Measurements from ENCODE around the gene NGDN.

DNA sequence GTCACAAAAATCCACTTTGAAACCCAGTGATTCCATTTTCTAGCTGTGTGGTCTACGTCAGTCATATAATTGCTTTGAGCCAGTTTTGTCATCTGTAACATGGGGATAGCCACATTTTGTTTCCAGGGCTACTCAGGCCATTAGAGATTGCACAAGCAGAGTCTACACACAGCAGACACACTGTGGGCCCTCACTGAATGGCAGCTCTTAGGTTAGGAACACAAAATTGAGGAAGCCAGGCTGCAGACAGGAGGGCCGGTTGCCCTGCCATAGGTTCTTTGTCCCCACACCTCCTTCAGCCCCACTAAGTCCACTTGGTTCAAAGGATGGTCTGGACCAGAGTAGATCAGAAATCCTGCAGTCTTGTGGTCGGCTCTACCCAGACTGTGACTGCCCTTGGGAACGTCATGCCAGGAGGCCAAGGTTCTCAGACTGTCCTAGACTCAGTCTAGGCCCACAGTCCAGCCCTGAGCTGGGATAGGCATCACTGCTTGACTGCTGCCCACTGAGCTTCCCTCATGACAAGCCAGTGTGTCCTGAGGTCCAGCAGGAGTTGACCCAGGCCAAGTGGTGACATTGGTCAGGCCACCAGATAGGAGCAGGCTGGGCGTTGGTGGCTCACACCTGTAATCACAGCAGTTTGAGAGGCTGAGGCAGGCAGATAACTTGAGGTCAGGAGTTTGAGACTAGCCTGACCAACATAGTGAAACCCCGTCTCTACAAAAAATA is 30.2 kb upstream of the NGDN start:
- TF ChIP-seq FEZF1 (tag by site-specific recombination; IDR thresholded peaks at IDR 0.05) (no peak), ZNF677 (tag by site-specific recombination; IDR thresholded peaks at IDR 0.05) (no peak), SP2 (tag by site-specific recombination; IDR thresholded peaks at IDR 0.05) (no peak), ZNF501 (tag by site-specific recombination; IDR thresholded peaks at IDR 0.05) (no peak)
- TF ChIP-seq, protein P1, sequence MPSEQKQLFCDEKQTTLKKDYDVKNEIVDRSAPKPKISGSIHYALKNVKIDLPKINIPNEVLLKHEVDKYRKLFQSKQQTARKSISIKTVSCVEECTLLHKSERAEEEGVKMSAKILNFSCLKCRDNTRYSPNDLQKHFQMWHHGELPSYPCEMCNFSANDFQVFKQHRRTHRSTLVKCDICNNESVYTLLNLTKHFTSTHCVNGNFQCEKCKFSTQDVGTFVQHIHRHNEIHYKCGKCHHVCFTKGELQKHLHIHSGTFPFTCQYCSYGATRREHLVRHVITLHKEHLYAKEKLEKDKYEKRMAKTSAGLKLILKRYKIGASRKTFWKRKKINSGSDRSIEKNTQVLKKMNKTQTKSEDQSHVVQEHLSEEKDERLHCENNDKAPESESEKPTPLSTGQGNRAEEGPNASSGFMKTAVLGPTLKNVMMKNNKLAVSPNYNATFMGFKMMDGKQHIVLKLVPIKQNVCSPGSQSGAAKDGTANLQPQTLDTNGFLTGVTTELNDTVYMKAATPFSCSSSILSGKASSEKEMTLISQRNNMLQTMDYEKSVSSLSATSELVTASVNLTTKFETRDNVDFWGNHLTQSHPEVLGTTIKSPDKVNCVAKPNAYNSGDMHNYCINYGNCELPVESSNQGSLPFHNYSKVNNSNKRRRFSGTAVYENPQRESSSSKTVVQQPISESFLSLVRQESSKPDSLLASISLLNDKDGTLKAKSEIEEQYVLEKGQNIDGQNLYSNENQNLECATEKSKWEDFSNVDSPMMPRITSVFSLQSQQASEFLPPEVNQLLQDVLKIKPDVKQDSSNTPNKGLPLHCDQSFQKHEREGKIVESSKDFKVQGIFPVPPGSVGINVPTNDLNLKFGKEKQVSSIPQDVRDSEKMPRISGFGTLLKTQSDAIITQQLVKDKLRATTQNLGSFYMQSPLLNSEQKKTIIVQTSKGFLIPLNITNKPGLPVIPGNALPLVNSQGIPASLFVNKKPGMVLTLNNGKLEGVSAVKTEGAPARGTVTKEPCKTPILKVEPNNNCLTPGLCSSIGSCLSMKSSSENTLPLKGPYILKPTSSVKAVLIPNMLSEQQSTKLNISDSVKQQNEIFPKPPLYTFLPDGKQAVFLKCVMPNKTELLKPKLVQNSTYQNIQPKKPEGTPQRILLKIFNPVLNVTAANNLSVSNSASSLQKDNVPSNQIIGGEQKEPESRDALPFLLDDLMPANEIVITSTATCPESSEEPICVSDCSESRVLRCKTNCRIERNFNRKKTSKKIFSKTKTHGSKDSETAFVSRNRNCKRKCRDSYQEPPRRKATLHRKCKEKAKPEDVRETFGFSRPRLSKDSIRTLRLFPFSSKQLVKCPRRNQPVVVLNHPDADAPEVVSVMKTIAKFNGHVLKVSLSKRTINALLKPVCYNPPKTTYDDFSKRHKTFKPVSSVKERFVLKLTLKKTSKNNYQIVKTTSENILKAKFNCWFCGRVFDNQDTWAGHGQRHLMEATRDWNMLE (tag by site-specific recombination; conservative IDR thresholded peaks at IDR 0.05; ENCODE audit: low read depth), result no peak
- TF ChIP-seq, protein P2, sequence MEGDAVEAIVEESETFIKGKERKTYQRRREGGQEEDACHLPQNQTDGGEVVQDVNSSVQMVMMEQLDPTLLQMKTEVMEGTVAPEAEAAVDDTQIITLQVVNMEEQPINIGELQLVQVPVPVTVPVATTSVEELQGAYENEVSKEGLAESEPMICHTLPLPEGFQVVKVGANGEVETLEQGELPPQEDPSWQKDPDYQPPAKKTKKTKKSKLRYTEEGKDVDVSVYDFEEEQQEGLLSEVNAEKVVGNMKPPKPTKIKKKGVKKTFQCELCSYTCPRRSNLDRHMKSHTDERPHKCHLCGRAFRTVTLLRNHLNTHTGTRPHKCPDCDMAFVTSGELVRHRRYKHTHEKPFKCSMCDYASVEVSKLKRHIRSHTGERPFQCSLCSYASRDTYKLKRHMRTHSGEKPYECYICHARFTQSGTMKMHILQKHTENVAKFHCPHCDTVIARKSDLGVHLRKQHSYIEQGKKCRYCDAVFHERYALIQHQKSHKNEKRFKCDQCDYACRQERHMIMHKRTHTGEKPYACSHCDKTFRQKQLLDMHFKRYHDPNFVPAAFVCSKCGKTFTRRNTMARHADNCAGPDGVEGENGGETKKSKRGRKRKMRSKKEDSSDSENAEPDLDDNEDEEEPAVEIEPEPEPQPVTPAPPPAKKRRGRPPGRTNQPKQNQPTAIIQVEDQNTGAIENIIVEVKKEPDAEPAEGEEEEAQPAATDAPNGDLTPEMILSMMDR (tag by site-specific recombination; IDR thresholded peaks at IDR 0.05), result no peak
- TF ChIP-seq, protein P3, sequence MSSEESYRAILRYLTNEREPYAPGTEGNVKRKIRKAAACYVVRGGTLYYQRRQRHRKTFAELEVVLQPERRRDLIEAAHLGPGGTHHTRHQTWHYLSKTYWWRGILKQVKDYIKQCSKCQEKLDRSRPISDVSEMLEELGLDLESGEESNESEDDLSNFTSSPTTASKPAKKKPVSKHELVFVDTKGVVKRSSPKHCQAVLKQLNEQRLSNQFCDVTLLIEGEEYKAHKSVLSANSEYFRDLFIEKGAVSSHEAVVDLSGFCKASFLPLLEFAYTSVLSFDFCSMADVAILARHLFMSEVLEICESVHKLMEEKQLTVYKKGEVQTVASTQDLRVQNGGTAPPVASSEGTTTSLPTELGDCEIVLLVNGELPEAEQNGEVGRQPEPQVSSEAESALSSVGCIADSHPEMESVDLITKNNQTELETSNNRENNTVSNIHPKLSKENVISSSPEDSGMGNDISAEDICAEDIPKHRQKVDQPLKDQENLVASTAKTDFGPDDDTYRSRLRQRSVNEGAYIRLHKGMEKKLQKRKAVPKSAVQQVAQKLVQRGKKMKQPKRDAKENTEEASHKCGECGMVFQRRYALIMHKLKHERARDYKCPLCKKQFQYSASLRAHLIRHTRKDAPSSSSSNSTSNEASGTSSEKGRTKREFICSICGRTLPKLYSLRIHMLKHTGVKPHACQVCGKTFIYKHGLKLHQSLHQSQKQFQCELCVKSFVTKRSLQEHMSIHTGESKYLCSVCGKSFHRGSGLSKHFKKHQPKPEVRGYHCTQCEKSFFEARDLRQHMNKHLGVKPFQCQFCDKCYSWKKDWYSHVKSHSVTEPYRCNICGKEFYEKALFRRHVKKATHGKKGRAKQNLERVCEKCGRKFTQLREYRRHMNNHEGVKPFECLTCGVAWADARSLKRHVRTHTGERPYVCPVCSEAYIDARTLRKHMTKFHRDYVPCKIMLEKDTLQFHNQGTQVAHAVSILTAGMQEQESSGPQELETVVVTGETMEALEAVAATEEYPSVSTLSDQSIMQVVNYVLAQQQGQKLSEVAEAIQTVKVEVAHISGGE (tag by site-specific recombination; conservative IDR thresholded peaks at IDR 0.05; ENCODE audit: low read depth), result no peak
